ENCODE data around the gene KRT20.

DNA sequence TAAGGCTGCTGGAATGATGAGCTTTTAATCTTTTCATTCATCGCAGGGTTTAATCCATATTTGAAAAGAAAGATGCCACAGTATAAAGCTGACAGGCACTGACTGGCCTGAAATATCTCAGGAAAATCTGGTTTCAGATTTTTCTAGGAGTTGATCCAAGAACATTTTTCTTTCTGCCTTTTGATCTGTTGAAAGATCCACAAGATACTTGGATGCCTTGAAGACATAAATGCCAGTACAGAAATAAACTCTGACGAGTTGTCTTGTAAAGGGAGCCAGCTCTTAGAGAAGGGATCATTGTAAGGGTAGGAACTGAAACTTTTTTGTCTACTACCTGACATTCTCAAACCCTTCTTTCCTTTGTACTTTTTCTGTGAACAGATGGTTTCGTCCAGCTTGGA lies 25.4 kb upstream of the KRT20 start:
- TF ChIP-seq, protein P1, sequence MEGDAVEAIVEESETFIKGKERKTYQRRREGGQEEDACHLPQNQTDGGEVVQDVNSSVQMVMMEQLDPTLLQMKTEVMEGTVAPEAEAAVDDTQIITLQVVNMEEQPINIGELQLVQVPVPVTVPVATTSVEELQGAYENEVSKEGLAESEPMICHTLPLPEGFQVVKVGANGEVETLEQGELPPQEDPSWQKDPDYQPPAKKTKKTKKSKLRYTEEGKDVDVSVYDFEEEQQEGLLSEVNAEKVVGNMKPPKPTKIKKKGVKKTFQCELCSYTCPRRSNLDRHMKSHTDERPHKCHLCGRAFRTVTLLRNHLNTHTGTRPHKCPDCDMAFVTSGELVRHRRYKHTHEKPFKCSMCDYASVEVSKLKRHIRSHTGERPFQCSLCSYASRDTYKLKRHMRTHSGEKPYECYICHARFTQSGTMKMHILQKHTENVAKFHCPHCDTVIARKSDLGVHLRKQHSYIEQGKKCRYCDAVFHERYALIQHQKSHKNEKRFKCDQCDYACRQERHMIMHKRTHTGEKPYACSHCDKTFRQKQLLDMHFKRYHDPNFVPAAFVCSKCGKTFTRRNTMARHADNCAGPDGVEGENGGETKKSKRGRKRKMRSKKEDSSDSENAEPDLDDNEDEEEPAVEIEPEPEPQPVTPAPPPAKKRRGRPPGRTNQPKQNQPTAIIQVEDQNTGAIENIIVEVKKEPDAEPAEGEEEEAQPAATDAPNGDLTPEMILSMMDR (IDR thresholded peaks at IDR 0.05; ENCODE audit: insufficient read depth, low read depth, low read length), result no peak
- TF ChIP-seq EZH2 (IDR thresholded peaks at IDR 0.05; ENCODE audit: insufficient read depth, low read length), result no peak

Data from astrocyte (in vitro differentiated cells and primary cell).